ENCODE measurements around the gene PINK1.
"Not testable (repeated sequence)": the region's sequence is repeated elsewhere in the genome, so short reads cannot be mapped to it uniquely, and the experiment has no call there.

The PINK1 gene

GRCh38 chr1:20648438-20648837 is 15.2 kb downstream of the PINK1 start:
- no peak for DNase-seq

- DNase-seq = no peak
These were observed 15.7 kb downstream of the PINK1 start for GRCh38 chr1:20648946-20649345.

DNA sequence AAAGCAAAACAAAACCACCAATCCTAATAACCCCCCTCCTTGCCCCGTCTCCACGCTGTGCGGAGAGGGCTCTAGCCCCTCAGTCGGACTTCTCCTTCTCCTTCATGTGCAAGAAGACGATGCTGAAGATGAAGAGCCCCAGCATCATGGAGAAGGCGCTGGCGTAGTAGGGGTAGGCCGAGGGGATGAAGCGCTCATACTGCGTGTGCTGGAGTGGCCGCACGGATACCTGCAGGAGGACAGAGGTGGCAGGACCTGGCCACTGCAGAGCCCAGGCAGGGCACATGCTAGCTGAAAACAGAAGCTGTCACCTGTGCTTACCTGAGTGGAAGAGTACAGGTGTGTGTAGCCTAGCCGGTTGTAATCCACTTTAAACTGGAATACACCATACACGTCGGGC is 19.0 kb downstream of the PINK1 start:
- DNase-seq = no peak

GRCh38 chr1:20654104-20654690 is 20.9 kb downstream of the PINK1 start:
- no peak for DNase-seq

DNA sequence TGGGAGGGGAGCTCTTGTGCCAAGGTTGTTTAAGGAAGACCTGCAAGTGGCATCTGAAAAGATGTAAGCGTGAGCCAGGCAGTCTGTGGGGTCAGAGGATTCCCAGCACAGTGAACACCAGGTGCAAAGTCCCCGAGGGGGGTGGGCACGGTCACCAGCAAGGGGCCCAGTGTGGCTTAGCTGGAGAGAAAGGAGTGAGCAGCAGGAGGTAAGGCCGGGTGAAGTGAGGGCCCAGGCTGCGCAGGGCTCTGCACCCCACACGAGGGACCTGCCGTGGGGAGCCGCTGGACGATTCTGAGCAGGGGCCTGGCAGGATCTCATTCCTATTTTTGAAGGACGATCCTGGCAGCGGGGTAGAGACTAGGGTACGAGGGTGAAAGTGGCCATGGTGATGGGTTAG is 23.8 kb downstream of the PINK1 start:
- DNase-seq = no peak

- DNase-seq = no peak
These were observed 25.1 kb downstream of the PINK1 start for GRCh38 chr1:20658166-20658915.

DNA sequence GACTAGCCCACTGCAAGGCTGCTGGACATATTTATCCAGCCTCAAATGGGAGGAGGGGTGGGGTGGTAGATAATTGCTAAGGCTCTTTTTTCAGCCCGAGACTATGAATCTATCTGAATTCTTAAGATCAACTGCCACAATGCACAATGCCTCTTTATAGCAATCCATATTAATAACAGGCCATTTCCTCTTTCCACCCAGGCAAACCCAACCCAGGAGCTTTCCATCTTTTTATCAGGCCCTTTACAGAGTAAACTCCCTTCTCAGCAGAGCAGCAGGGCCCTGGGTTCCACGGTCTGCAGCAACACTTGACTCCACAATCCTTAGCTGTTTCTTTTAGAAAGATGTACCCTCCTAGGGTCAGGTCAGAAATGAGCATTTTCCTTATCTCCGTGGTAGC is 27.1 kb downstream of the PINK1 start:
- DNase-seq = no peak

DNA sequence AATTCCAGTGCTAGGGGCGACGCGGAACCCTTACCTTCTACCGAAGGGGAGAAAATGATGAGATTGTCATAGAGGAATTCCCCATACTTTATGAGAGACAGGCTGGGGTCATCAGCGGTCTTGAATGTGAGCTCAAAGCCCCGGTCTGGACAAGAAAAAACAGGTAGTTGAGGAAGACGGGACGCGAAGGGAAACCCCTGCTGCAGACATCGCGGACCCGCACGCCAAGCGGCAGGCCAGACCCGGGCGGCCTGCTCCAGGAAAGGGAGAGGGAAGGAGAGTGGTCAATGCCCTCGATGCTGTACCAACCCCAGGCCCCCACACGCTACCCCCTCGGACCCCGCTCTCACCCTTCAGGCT is 27.6 kb downstream of the PINK1 start:
- DNase-seq = no peak

DNA sequence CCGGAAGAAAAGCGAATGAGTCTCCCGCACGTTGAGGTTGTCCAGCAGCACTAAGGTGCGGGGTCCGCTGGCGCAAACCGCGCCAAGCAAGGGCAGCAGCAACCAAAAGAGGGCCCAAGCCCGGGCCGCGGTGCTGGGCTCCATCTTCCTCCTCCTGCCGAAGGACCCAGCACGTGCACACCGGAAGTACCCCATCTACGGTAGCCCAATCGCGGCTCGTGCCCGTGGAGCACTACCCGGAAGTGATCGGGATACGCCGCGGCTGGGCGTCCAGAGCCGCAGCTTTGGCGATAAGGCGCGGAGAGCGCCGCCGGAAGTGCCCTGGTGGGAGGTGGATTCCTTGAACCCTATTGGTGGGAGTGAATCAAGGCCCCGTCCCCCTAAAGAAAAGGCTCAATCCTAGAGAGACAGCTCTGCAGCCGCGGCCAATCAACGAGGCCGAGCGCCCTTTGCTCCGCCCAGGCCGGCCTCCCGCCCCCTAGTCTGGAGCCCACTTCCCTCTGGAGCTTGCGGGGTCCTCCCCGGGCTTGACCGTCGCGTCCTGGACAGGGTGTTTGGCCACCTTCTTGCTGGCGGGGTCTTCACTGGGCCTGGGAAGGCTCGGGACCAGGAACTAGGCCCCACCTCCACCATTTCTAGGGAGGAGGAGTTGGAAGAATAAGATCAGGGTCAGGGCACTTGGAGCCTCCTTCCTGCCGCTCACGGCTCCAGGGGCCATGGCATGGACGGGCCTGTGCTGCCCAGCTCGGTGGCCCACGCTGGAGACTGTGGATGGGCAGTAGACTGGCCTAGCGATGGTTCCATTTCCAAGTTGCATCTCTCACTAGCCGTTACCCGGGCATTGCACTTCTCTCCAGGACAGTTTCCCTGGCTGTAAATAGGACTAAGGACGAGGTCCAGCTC is 28.2 kb downstream of the PINK1 start, which contains the start of gene DDOST:
Gene DDOST, minus strand, starts transcription at position 163 of the 903 bp plus-strand sequence. Its CDS starts 19 bp downstream, at position 144.
- peak; percentile 96 for DNase-seq

DNA sequence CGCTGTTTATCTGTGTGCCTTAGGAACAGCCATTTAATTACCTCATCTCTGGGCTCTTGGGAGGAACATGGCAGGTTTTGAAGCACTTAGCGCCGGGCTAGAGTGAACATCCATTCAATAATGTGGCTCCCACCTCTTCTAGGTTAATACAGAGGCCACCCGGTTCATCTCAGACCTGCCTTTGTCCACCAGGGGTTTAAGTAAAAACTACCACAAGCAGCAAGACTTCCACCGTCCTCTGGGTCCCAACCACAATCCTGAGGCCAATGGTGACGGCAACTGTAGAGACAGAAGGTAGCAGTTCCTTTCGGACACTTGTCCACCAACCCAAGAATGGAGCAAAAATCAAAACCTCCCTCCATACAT is 28.8 kb downstream of the PINK1 start:
- no peak for DNase-seq

GRCh38 chr1:20663365-20663764 is 30.1 kb downstream of the PINK1 start:
- DNase-seq = no peak

DNA sequence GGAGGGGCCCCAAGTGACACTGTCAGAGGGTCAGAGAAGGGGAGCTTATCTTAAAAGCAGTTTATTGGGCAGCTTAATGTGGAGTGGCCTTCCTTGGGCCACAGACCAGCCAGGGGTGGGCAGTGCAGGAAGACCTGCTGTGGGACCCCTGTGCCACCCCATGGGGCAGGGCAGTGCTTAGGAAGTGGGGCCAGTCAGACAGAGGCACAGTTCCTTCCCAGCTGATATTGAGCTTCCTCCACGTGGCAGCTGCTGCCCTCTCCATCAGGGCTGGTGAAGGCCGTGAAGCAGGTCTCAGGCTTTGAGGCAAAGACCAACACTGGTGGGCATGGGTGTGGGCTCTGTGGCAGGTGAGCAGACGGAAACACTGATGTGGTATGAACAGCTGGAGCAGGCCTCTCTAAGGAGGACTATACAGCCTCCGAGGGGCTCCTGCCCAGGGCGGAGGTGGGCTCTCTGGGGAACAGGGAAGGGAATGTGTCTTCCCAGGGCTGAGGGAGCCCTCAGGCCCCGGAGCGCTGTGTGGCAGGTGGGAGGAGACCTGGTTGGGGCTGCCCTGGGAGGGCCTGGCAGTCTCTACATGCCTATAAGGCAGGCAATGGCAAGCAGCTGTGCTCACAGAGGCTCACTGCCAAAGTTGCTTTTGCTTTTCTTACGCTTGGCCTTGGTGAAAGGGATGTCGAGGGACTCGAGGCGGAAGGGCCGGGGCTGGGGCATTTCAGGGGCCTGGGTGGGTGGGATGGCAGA is 30.9 kb downstream of the PINK1 start:
- DNase-seq = no peak

- no peak for DNase-seq
These were observed 32.5 kb downstream of the PINK1 start for GRCh38 chr1:20665726-20666125.

GRCh38 chr1:20666146-20666545 is 32.9 kb downstream of the PINK1 start:
- DNase-seq = no peak

DNA sequence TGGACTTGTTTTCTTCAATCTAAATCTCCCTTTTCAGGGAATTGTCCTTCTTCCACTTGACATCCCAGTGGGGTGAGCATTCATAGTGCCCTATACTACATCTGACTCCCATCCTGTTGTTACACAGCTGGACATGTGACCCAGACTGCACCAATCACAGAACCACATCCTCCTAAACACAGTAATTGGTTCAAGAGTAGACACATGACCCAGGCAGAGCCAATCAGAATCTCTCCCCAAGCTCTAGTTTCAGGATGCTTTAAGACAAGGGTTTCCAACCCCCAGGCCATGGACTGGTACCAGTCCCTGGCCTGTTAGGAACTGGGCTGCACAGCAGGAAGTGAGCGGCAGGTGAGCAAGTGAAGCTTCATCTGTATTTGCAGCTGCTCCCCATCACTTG is 33.5 kb downstream of the PINK1 start:
- no peak for DNase-seq

DNA sequence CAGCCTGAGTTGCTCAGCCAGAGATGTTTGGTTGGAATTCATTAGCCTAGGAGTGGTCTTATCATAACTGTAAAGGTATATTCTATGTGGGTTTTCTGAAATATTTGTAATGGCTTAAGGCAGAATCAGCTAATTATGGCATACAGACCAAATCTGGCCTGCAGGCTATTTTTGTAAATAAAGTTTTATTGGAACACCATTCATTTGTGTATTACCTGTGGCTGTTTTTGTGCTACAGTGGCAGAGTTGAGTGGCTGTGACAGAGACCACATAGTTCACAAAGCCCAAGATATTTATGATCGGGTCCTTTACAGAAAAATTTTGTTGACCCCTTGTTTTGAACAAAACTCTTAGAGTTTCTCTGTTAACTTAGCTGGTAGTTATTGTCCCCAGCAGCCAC is 35.3 kb downstream of the PINK1 start:
- no peak for DNase-seq

DNA sequence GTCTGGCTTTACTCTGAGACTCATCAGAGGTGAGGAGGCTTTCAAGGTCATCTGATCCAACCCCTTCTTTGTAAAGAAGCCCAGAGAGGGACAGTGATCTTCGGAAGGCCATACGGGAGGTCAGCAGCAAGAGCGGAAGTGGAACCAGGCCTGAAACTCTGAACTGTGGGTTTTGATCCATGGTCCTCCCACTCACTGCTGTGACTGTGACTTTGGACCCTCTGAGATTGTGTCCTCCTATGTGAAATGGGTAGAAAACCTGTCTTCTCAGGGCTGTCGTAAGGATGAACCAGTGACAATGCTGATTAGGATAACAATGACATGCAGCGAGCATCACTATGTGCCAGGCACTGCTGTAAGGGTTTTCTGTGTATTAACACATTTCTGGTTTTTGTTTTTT is 37.7 kb downstream of the PINK1 start:
- no peak for DNase-seq

DNA sequence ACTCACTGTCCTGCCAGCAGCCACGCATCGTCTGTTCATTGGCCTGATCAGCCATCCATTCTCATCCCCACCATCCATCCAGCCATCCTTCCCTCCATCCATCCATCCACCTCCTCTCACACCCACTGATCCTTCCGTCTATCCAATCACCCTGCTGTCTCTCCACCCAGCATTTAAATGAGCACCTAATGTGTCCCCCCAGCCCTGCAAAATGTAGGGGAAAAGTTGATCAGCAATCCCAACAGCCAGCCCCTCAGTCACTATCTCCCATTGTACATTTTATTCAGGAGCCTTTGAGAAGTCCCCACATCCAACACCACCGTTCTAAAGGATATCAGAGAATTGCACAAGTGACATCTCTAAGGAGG is 39.0 kb downstream of the PINK1 start:
- DNase-seq = no peak

- DNase-seq = not testable (repeated sequence)
These were observed 40.4 kb downstream of the PINK1 start for GRCh38 chr1:20673626-20674025.

- DNase-seq = no peak
These were observed 45.3 kb downstream of the PINK1 start for GRCh38 chr1:20678599-20678998.

GRCh38 chr1:20680269-20680668 is 47.0 kb downstream of the PINK1 start:
- DNase-seq = no peak

- DNase-seq = no peak
These were observed 48.7 kb downstream of the PINK1 start for GRCh38 chr1:20681999-20682398.

DNA sequence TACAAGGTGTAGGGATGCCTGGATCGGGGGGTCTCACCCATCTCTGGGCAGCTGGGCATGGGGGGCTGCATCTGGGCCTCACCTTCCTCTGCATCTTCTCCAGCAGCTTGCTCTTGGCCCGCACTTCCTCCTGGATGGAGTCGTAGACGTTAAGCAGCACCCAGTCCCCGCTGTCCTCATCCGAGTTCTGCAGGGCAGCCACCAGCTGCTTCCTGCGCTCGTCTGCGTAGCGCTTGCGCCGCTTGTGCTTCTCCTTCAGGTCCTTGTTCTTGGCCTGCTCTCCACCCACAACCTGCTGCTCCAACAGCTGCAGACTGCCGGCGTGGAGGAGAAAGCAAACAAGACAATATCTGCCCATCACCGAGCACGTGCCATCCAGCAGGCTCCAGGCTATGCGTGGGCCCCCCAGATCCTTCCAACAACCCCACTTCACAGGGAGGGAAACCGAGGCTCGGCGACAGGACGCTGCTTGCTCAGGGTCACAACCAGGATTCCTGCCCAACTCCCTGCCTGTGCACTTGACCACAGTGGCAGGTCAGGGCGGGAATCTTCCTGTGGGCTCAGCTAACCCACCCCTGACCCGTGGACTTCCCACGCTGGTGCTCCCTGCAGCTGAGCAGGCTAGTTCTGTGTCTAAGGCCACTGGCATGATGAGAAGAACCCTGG is 49.4 kb downstream of the PINK1 start:
- no peak for DNase-seq
